GM12801 (cell line): ENCODE results near the gene SPPL3.

Experiments used
- TF ChIP-seq, protein P1 (sequence below): IDR thresholded peaks from one replicate; pipeline ENCODE4 v1.5.1; 2011; ENCODE audit warnings: control low read depth; ENCODE audit not compliant: insufficient read length; ENCODE audit errors: extremely low read depth

SPPL3 gene

DNA sequence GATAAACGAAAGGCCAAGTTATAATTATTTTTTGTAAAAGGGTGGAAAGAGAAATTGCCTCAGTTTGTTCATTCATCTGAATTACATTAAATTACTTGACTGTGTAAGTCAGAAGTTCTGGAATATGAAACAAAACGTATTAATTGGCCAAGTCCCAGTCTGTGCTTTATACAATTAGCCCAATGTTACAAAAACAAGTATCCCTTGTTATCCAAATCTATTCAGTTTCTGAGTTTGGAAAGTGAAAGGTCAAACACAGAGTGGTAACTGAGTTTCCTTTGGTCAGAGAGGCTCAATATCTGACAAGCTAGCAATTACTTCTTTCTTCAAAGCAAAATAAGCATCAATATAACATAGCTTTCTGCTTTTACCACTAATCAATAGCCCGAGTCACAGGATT, 62.6 kb downstream of the SPPL3 start:
- TF ChIP-seq, protein P1, sequence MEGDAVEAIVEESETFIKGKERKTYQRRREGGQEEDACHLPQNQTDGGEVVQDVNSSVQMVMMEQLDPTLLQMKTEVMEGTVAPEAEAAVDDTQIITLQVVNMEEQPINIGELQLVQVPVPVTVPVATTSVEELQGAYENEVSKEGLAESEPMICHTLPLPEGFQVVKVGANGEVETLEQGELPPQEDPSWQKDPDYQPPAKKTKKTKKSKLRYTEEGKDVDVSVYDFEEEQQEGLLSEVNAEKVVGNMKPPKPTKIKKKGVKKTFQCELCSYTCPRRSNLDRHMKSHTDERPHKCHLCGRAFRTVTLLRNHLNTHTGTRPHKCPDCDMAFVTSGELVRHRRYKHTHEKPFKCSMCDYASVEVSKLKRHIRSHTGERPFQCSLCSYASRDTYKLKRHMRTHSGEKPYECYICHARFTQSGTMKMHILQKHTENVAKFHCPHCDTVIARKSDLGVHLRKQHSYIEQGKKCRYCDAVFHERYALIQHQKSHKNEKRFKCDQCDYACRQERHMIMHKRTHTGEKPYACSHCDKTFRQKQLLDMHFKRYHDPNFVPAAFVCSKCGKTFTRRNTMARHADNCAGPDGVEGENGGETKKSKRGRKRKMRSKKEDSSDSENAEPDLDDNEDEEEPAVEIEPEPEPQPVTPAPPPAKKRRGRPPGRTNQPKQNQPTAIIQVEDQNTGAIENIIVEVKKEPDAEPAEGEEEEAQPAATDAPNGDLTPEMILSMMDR: no peak

DNA sequence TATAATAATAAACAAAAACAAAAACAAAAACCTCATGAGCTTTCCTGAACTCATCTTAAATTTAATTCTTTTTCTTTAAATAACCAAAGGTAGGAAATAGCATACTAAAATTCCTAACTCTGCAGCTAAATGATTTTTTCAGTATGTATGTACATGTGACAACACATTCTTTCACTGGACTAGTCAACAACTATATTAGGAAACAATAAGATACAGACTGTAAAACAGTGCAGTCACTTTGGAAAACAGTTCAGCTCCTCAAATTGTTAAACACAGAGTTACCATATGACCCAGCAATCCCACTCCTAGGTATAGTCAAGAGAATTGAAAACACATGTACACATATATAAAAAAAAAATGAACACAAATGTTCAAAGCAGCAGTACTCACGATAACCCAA, 64.7 kb downstream of the SPPL3 start:
- TF ChIP-seq, protein P1: no peak

DNA sequence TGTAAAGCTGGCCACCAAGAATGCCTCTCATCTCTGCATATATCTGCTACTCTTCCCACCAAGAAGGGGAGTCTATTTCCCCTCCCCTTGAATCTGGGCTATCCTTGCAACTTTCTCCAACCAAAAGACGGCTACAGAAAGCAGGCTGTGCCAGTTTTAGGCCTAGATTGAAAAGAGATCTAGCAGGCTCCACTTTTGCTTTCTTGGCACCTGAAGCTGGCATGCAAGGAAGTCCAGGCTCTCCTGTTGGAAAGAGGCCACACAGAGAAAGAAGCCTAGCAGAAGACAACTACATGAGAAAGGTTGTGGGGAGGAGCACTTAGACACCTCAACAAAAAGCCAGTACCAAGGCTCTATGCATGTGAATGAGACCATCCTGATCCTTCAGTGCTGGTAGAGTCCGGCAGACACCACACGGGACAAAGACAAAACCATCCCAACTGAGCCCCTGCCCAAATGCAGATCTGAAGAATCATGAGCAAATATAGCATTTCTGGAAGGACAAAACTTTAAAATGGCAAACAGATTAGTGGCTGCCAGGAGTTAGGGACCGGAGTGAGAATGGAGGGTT, 68.0 kb downstream of the SPPL3 start:
- TF ChIP-seq, protein P1: no peak

DNA sequence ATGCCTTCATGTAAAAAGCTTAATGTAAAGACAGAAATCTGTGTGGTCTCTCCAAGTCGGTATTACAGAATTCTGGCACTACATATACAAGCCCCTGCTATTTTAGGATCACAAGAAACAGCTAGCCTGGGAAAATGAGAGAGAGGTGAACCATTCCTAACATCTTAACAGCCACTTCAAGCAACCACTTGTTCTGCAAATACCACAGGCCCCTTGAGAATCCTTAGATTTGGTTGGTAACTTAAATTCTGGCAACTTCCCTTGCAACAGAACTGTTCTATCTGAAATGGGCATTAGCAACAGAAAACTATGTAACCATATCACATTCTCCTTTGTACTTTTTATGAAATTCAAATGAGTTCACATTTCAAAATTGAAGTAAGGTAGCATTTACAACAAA, 68.5 kb downstream of the SPPL3 start:
- TF ChIP-seq, protein P1: no peak

- TF ChIP-seq, protein P1: no peak
Observed at GRCh38 chr12:120835304-120835612, 68.9 kb downstream of the SPPL3 start.

GRCh38 chr12:120834489-120835303, 69.5 kb downstream of the SPPL3 start:
- TF ChIP-seq, protein P1: no peak

DNA sequence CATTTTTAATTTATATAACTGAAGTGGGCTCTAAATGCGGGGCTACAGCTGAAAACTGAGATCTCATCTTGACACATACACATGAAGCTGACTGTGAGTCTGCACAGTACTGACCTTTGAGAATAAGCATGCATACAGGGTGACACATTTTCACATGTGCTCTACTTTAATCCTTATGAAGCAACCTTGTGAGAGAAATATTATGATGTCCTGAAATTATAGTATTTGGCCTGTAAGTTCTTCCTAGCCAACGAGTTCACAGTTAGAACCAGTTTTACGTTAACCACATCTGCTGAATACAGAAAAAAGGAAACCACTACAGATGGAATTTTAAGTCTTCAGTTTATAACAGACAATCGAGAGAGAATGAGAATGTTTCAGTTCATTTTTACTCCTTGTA, 70.3 kb downstream of the SPPL3 start:
- TF ChIP-seq, protein P1: no peak
